HG02759 (cell line): ENCODE results near the gene KRT71.

Experiments used
- ATAC-seq: cut with Tn5 transposase; IDR thresholded peaks from one replicate; pipeline ENCODE4 v1.9.1; 2021; ENCODE audit warnings: mild to moderate bottlenecking, moderate library complexity; ENCODE audit not compliant: unreplicated experiment

Gene KRT71

DNA sequence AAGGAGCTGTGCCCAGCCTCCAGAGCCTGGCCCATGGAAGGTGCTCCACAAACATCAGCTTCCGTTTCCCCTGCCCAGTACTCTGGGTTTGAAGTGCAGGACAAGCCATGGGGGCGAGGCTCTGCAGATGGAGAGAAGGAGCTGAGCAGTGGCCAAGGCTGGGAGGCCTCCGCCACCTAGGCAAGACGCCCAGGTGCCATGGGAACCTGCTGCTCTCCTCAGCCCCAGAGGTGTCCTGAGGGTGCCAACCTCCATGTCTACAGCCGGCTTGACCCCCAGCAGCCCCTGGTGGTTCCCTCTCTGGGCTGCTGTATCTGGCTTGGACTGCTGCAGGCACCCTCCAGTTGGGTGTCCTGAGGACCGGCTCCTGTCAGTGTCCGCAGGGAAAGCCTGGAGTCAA is 12.4 kb downstream of the KRT71 start:
- ATAC-seq = no peak

DNA sequence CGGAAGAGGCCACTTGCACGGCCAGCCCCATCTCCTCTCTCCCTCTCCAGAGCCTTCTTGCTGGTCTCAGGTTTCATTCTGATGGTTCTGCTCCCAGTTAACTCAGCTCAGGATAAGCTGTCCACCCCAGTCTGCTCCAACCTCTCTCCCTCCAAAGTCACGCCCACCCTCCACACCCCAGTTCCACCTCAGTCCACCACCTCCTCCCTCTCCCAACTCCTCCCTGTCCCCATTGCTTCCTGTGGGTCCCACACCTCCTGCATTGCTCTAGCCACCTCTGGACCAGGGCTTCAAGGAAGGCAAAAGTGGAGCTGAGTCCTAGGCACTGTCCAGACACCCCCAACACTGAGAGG is 13.1 kb downstream of the KRT71 start:
- no peak for ATAC-seq

DNA sequence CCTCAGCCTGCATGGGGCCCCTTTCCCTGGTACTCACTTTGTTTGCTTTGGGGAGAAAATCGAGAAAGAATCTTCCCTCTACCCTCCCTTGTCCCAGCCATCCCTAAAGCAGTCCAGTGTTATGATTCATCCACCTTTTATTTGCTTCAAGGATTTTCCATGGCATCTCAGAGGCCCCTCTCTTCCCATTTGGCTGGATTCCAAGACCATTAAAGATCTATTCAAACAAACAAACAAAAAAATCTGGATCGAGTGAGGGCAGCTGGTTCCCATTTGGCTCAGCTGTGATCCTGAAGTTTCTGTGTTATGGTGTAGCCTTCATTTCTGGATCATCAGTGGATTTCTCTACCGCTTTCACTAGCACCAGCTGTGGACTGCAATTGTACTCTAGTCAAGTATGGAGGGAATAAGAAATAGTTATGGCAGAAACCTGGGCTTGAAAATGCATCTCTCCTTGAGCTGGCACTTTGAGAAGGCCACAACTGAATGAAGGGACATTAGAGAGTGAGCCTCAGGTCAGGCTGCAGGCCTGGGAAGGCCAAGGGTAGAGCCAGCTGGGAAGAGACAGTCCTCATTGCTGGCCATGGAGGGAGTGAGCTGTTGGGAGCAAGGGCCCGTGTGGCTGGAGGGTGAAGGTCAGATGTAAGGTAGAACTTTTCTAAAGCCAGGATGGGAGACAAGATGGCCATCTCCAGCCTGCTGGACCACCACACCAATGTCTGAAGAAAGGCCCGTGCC is 13.7 kb downstream of the KRT71 start:
- no peak for ATAC-seq

DNA sequence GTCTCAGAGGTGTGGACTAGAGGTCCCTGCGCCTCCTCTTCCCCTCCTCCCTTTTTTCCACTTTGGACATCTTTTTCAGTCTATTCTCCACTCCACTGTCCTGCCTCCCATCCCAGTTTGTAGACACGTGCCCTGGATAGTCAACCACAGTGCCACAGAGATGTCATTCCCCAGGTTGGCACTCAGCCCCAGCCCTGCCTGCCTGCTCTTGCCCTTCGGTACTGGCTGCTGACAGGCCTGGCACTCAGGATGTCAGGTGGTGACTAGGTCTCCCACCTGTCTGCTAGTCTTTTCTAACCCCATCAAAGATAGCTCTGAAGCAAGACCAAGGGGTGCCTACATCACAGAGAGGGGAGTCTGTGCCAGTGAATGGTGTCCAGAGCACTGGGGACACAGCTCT is 15.8 kb downstream of the KRT71 start:
- ATAC-seq = no peak

DNA sequence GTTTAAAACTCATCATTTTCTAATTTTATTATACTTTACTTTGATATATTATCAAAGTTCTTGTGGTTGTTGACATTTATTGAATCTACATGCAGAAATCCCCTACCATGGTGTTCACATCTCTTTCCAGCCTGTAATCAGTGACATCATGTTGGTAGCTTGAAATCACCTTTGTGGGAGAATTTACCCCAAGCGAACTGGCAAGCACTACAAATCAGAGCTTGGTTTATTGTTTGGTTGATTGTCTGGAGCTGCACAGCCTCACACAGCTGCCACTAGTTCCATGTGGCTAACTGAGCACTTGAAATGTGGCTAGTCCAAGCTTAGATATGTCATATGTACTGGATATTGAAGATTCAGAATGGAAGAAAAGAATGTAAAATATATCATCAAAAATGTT is 17.4 kb downstream of the KRT71 start:
- ATAC-seq = no peak

DNA sequence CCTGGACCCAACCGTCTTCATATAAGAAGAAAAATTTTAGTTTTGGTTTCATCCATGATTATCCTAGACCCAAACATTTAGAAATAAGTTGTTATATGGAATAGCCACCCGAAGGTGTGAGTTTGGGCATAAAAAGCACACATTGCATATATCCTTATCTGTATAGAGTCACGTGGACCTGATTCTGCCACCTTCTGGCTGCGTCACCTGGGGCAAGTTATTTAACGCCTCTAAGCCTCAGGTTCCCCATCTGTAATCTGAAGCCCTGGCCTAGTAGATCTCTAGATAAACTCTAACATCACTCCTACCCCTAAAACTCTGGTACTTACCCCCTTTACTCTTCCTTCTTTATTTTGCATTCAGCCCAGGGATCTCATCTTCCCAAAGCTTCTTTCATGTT is 18.5 kb downstream of the KRT71 start:
- ATAC-seq = no peak

DNA sequence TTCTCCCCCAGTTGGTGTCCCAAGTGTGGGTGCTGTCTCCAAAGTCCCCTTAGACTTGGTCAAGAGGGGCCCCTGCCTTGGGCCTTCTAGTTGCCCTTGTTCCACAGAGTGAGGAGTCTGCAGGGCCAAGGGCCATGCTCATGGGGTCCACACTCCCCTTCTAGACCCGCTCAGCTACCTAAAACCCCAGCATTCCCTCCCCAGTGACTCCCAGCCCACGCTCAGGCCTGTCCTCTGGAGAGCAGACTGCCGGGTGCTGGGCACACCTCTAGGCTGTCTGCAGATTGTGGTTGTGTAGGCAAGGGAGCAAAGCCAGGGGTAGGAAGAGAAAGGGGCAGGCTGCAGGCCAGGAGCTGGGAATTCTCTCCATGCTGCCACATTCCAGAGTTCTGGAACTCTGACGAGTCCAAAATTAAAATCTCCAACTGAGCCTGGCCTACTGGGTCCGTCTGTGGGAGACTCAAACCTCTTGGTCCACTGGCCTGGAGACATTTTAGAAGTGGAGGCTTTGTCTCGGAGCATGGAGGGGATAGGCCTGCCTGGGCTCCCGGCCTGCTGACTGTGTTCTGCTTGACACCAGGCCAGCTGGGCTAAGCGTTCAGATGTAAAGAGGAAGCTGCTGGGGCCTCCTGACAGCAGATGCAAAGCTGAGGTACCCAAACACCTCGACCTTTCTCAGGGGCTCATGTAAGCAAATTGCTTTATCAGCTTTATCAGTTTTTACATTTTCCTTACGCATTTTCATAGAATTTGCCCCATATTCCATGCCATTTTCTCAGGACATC is 19.1 kb downstream of the KRT71 start:
- no peak for ATAC-seq

DNA sequence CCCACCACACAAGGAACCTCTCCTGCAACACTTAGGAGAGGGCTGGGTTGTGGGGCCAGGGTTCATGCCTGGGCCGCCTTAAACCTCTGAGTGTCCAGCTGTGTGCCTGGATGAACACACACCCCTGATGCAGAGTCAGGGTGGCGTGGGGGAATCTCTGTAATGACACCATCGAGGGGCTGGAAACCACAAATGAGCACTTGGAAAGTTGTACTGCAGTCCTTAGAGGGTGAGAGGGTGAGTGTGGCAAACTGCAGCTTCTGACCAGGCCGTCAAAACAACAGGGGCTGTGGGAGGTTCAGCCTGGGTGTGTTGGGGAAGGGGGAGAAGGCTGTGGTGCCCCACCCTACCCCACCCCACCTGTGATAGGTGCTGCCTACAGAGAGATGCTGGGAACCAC is 20.3 kb downstream of the KRT71 start:
- ATAC-seq = no peak

DNA sequence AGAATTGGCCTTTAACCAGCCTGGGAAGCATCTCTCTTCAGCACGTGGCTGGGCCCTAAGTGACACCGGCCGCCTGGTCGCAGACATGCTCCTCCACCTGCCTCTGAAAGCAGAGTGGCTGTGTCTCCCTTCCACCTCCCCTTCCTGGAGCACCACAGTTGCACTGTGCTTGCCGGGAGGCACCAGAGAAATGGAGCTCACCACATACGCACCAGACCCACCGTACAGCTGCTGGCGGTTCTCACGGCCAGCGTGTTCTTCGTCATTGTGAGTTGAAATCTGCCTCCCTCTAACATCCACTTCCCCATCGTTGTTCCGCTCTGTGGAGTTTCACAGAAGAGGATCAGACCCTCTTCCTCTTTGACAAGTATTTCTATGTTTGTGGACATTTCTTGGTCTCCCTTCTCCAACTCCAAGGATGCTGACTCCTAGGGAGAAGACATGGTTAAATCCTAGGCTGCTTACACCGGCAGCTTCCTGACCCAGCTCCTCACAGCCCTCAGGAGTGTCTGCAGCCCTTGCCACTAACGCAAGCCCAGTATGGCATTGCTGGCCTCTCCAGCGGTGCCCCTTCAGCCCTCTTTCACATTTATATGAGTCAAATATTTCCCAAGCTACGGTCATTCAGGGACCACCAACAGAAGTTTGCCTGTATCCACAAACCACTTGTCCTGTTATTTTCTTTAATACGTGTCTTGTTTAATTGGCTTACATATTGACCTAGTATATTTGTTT is 21.2 kb downstream of the KRT71 start:
- ATAC-seq = no peak

DNA sequence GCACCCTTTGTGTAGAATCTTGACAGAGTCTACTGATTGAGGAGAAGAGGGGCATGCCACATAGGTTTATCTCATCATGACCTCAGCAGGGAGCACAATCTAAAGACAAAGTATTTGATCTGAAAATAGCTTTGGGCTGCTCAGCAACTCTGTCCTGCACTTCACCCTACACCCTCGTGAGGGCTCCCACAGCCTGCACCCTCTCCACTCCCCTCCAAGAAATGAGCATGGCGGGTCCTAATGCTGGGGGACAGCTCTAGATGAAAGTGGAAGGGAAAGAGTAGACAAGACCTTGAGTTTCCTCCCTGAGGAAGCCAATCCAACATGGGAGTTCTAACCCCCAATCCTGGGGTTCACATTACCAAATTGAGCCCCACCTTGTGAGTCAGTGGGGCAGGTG is 22.0 kb downstream of the KRT71 start:
- ATAC-seq = no peak

DNA sequence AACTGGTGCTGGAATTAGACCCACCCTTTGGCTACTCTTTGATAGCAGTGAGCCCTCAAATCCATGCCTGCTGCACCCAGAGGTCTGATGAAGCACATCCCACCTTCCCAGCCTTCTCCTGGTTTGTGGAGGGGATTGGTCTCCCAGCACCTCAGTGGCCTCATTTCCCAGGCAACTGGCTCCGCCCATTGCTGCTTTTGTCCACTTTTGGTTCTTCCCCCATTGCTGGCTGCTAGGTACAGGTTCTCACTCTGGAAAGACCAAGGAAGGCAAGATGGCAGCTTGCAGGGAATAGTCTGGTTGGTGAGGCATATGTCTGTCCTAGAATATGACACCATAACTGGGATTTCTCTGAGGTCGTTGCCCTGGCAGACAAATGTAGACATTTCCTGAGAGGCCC is 22.6 kb downstream of the KRT71 start:
- no peak for ATAC-seq

DNA sequence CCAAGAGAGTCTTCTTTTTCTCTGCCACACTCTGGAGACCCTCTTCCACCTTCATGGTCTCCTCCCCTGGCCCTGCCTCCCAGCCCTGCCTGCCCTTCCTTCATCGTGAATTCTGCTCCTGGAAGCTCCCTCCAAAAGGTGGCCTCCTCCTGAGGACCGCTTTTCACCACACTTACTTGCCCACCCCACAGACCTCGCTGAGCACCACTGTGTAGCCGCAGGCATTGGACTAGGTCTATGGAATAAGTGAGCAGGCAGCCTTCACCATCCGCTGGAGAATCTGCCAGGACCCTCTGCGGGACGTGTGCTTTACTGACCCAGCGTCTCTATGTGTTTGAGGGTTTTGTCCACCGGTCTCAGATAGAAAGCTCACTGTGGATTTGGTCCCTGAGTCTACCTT is 23.1 kb downstream of the KRT71 start:
- ATAC-seq = no peak

DNA sequence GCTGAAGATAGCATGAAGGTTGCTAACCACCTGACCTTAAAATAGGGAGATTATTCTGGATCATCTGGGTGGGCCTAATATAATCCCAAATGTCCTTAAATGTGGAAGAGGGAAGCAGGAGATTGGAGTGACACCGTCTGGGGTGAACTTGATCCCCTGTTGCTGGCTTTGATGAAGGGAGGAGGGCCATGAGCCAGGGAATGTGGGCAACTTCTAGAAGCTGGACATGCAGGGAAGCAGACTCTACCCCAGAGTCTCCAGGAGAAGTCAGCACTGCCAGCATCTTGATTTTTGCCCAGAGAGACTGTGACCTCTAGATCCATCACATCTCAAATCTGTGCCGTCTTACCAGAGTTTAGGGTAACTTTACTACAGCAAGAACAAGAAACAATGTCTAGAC is 23.5 kb downstream of the KRT71 start:
- ATAC-seq = no peak

DNA sequence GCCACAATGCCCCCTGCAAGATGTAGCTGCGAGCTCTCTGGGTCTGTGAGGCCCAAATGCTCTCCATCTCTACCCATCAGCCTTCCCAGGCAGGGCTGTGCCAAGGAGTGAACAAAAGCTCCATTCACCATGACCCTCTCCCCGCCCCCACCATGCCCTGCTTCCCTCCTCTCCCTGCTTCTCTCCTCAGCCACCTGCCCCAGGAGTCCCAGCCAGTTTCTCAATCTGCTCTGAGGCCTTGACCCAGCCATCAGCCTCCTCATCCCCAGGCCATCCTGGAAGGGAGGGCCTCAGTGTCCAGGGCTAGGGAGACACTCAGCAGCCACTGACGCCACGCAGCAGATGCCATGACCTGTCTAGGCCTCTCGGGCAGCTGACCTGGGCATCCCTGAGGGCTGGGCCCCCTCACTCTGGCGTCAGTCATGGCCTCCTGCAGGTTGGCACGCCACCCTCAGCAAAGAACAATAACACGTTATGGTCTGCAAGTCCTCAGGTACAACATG is 24.3 kb downstream of the KRT71 start:
- ATAC-seq = no peak

DNA sequence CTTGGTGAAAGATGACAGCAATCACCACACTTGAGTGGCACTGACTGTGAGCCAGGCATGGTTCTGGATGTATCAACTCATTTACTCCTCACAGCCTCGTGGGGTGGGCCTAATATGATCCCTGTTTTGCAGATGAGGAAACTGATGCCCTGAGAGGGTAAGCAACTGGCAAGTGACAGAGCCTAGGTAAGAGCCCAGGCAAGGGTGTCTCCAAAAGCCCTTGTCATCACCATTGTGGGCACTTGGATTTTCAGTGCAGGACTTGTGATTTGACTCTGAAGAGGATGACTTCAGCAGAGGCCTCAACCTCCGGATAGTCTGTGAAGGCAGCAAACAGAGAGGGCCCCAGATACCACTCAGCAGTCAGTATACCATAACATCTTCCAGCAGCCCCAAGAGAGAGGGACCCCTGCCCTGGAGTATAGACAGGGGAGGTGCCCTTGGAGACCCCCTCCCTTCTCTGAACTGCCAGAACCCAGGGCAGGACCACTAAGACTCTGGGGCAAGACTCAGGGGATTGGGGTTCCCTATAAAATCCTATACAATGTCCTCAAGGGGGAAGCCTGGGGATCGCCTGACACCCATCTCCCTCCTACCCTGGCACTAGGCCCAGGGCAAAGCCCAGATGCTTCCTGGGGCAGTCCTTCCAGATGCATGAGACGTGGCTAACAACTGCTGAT is 25.7 kb downstream of the KRT71 start:
- ATAC-seq = no peak

DNA sequence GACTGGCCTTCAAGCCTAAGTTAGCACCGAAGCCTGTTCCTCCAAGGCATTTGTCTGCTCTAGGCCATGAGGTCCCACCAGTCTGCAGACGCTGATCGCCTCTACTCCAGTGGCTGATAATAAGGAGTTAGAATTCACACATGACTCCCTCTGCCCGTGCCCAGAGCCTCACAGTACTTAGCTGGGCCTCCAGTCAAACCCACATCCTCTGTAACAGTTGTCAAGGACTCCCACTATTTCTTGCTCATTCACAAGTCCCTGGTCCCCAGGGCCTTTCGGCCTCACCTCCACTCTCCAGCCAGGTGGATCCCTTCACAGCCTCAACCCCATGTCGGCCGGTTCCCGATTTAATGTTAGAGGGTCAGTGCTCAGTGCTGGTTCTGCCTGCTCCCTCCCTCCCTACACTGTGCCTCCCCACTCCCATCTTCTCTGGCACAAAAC is 26.4 kb downstream of the KRT71 start:
- ATAC-seq = no peak

DNA sequence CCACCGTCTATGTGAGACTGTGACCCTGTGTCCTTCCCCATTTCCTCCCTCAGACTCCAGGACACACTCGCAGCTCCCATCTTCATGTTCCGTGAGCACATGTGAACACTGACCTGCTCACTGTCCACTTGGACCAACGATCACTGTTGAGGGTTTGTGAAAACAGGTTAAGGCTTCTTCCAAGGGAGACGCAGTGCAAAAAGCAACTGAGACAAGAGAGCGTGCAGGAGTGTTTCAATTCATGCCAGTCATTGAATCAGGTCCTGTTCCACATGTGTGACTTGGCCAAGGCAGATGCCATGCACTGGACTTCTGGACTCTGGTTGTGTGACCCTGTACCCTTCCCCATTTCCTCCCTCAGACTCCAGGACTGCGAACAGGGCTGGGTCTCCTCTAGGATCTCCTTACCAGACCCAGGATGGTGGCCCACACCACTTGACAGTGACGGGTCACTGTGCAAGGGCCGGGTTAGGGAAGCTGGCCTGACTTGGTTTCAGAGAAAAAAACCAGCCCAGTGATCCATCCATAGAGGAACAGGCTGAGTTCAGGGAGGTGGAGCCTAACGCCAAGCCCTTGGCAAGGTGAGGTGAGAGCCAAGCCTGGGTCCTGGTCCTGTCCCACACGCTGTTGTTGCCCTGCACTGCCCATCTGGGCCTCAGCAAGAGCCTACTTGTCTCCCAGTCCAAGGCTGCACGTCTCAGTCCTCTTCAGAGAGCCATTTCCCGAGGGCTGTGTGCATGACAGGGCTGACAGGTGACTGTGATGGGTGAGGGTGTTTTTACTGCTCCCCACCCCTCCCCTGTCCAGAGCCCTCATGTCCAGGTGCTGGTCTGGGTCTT is 27.1 kb downstream of the KRT71 start:
- no peak for ATAC-seq

DNA sequence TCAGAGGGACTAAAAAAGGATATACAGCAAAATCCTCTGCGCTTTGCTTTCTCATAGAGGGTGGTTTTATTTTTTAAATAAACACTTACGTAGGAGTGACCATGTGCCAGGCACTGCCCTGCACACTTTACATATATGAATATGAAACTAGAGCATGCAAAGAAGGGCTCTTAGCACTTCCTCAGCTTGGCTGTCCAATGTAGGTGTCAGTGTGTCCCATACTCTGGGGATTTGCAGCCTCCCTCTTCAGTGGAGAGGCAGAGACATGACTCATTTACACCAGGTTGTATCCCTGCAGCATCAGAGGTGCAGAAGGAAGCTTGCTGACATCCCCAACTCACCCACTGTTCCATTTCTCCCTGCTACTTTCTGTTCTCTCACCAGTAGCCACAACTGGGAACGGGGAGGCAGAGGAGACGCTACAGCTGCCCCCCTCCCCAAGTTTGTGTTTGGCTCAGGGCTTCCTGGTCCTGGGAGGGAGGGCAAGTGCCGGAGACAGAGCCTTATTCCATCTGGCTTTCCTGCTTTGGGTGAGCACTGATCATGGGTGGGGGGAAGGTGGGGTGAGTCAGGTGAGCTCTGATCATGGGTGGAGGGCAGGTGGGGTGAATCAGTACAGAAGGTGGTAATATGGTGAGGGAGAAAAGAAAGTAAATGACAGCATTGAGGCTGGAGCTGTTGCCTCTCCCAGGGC is 27.9 kb downstream of the KRT71 start:
- no peak for ATAC-seq

DNA sequence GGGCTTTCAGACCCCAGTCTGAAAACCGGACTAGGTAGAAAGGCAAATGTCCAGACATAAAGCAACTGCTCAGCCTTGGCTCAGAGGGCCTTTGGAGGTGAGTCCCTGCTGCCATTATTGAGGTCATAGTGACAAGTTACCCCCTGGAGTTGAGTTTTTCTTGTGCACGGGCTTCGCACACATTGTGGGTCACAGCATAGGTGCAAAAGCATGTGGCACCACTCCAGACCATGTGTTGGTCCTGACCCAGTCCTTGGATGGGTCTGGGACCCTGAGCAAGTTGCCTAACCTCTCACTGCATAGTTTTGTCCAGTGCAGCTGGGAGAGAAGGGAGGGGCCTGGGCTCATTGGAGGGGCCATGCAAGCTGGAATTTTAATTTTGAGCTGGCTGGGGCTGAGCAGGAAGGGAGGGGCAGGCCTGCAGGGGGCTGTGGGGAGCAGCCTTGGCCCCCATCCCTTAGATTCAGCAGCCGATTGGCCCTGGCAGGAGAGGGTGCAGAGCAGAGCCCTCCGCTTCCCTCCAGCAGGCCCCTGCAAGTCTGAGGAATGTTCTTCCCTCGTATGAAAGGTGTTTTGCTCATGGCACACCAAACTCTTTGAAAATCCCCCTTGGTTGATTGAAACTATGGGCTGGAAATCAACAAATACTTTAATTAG is 28.6 kb downstream of the KRT71 start:
- ATAC-seq = no peak
